Measurements from ENCODE around the gene UBA7.

Gene UBA7

GRCh38 chr3:49769926-49770325 is 43.8 kb downstream of the UBA7 start:
- Mint-ChIP-seq H3K9me3 (no peaks in the 10 kb centered on the region), H3K36me3 (ENCODE audit: insufficient read depth) (peaks cover 2% of the 10 kb centered on the region), H3K27me3 (no peaks in the 10 kb centered on the region), H3K4me1 (ENCODE audit: low read depth in 2 of 2) (peaks cover 5 to 27% of the 10 kb centered on the region in 2 donors), H3K27ac (peak overlapping the region in 1 of 2 donors; percentile 8), H3K4me3 (no peak overlapping the region)
- ATAC-seq (replicated peaks) (no peak), DNase-seq (no peak)

GRCh38 chr3:49769286-49769915 is 44.4 kb downstream of the UBA7 start:
- no peak for DNase-seq
- Mint-ChIP-seq H3K27ac (peak overlapping the region in 1 of 2 donors; percentile 8), H3K36me3 (ENCODE audit: insufficient read depth) (peaks cover 2% of the 10 kb centered on the region), H3K27me3 (no peaks in the 10 kb centered on the region), H3K4me1 (ENCODE audit: low read depth in 2 of 2) (peaks cover 7 to 28% of the 10 kb centered on the region in 2 donors), H3K9me3 (no peaks in the 10 kb centered on the region), H3K4me3 (no peak overlapping the region)
- ATAC-seq (replicated peaks) = no peak

GRCh38 chr3:49763981-49764380 is 49.8 kb downstream of the UBA7 start:
- Mint-ChIP-seq H3K27ac (no peak overlapping the region), H3K9me3 (no peaks in the 10 kb centered on the region), H3K4me1 (ENCODE audit: low read depth in 2 of 2) (peaks cover 8 to 21% of the 10 kb centered on the region in 2 donors), H3K4me3 (no peak overlapping the region), H3K27me3 (no peaks in the 10 kb centered on the region), H3K36me3 (ENCODE audit: insufficient read depth) (peaks cover 9% of the 10 kb centered on the region)
- ATAC-seq (replicated peaks) (no peak), DNase-seq (no peak)

- Mint-ChIP-seq H3K4me3 (no peak overlapping the region), H3K27ac (no peak overlapping the region), H3K4me1 (ENCODE audit: low read depth in 2 of 2) (peaks cover 14 to 36% of the 10 kb centered on the region in 2 donors), H3K27me3 (no peaks in the 10 kb centered on the region), H3K9me3 (no peaks in the 10 kb centered on the region), H3K36me3 (ENCODE audit: insufficient read depth) (peaks cover 9% of the 10 kb centered on the region)
- ATAC-seq (replicated peaks) (no peak), DNase-seq (no peak)
These were observed 52.1 kb downstream of the UBA7 start for GRCh38 chr3:49761661-49762060.

DNA sequence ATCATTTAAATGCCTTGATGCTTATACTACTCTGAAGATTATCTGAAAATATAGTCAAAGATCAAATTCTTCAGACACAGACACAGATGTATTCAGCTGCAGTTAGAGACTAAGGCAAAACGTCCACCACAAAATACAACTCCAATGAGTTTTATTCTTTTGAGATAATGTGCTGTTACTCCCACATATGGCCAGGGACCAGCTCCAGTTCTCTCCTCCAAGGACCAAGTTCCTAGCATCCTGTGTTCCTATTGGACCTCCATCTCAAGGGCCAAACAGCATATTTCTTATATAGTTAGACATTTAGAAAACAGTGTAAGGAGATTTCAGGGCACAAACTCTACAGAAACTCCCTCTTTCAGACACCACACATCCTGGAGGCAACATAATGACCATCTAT is 54.5 kb downstream of the UBA7 start:
- ATAC-seq (replicated peaks) (no peak), DNase-seq (no peak)
- Mint-ChIP-seq H3K36me3 (ENCODE audit: insufficient read depth) (peaks cover 9% of the 10 kb centered on the region), H3K4me3 (no peak overlapping the region), H3K27ac (peak overlapping the region in 1 of 2 donors; percentile 44), H3K4me1 (ENCODE audit: low read depth in 2 of 2) (peaks cover 20 to 47% of the 10 kb centered on the region in 2 donors), H3K9me3 (no peaks in the 10 kb centered on the region), H3K27me3 (no peaks in the 10 kb centered on the region)

DNA sequence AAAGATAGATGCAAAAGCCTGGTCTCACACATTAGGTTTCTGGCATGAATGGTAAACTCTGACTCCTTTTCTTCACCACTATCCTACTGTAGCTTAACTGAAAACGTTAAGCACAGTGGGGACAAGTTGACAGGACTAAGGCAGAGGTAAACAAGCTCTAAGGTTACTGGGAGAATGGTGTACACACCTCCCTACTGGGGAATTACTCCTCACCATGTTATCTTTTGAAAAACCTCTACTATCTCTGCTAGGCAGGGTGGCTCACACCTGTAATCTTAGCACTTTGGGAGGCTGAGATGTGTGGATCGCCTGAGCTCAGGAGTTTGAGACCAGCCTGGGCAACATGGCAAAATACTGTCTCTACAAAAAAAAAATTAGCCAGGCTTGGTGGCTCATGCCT is 56.6 kb downstream of the UBA7 start:
- H3K4me3 Mint-ChIP-seq = no peak overlapping the region
- DNase-seq (no peak), ATAC-seq (replicated peaks) (no peak)
- no peaks in the 10 kb centered on the region for H3K36me3 Mint-ChIP-seq (ENCODE audit: insufficient read depth)
- H3K27ac Mint-ChIP-seq = peak overlapping the region in 1 of 2 donors; percentile 4
- peaks cover 24 to 54% of the 10 kb centered on the region in 2 donors for H3K4me1 Mint-ChIP-seq (ENCODE audit: low read depth in 2 of 2)
- H3K9me3 Mint-ChIP-seq = no peaks in the 10 kb centered on the region
- H3K27me3 Mint-ChIP-seq = no peaks in the 10 kb centered on the region

- DNase-seq (no peak), ATAC-seq (replicated peaks) (no peak)
- Mint-ChIP-seq H3K27me3 (no peaks in the 10 kb centered on the region), H3K27ac (peak overlapping the region in 1 of 2 donors; percentile 49), H3K4me3 (no peak overlapping the region), H3K9me3 (no peaks in the 10 kb centered on the region), H3K36me3 (ENCODE audit: insufficient read depth) (peaks cover 3% of the 10 kb centered on the region), H3K4me1 (ENCODE audit: low read depth in 2 of 2) (peaks cover 24 to 54% of the 10 kb centered on the region in 2 donors)
These were observed 57.7 kb downstream of the UBA7 start for GRCh38 chr3:49756036-49756435.
